GM12872 (cell line): ENCODE data around the gene TSC22D3.

Experiments used
- TF ChIP-seq, protein P1 (sequence below): IDR thresholded peaks from 3 replicates; pipeline ENCODE4 v1.5.1; 2011; ENCODE audit warnings: low read depth, mild to moderate bottlenecking, low read length, moderate library complexity; ENCODE audit not compliant: insufficient read depth

The TSC22D3 gene

DNA sequence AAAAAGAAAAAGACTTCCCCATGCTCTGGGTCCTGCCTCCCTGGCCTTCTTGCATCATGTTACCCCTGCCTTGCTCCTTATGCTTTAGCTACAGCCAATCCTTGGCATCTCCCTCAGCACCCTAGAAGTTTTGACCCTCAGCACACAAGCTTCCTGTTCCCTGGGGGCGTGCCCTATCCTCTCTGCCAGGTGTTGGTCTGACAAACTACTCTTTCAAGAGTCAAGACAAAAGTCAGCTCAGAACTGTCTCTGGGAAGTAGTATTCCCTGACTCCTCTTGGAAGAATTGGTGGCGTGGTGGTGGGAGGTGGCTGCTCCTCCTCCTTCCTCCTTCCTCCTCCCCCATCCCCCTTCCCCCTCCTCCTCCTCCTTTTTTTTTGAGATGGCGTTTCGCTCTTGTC lies 106.3 kb downstream of the TSC22D3 start:
- TF ChIP-seq, protein P1, sequence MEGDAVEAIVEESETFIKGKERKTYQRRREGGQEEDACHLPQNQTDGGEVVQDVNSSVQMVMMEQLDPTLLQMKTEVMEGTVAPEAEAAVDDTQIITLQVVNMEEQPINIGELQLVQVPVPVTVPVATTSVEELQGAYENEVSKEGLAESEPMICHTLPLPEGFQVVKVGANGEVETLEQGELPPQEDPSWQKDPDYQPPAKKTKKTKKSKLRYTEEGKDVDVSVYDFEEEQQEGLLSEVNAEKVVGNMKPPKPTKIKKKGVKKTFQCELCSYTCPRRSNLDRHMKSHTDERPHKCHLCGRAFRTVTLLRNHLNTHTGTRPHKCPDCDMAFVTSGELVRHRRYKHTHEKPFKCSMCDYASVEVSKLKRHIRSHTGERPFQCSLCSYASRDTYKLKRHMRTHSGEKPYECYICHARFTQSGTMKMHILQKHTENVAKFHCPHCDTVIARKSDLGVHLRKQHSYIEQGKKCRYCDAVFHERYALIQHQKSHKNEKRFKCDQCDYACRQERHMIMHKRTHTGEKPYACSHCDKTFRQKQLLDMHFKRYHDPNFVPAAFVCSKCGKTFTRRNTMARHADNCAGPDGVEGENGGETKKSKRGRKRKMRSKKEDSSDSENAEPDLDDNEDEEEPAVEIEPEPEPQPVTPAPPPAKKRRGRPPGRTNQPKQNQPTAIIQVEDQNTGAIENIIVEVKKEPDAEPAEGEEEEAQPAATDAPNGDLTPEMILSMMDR = no peak

DNA sequence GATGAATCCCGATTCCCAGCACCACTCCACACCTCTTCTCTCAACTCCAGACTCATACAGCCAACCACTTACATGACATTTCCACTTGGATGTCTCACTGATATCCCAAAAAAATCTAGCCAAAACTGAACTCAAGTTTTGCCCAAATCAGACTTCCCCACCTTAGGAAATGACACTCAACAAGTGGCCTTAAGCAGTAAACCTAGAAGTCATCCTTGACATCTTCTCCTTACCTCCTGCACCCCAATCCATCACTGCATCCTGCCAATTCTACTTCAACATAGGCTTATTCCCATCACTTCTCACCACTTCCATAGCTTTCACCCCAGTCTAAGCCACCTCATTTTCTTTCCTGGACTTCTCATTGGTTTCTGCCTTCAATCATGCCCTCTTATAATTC lies 108.2 kb downstream of the TSC22D3 start:
- TF ChIP-seq, protein P1 = no peak

DNA sequence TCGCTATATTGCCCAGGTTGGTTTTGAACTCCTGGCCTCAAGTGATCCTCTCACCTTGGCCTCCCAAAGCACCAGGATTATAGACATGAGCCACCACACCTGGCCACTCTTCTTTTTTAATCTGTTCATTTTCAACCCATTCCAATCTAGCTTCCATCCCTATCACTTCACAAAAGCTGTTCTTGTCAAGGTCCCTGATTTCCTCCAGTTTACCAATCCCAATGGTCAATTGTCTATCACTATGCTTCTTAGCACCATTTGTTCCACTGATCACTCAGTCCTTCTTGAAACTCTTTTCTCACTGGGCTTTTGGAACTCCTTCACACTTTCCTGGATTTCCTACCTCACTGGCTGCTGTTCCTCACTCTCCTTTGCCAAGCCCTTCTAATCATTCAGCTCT lies 108.7 kb downstream of the TSC22D3 start:
- TF ChIP-seq, protein P1 = no peak
